GM18858 (cell line): ENCODE results near the gene MAP3K7.

ENCODE experiments used
- ATAC-seq: cut with Tn5 transposase; IDR thresholded peaks from one replicate; pipeline ENCODE4 v1.9.1; 2021; ENCODE audit not compliant: unreplicated experiment

The MAP3K7 gene

GRCh38 chr6:90586836-90587638 is at the start of gene MAP3K7:
TSS of gene MAP3K7 (minus strand) at chr6:90587072. CDS start at chr6:90586883, 189 bp downstream.
- ATAC-seq = peak; percentile 67

GRCh38 chr6:90631046-90631445 is 44.2 kb upstream of the MAP3K7 start:
- no peak for ATAC-seq

GRCh38 chr6:90621581-90621980 is 34.7 kb upstream of the MAP3K7 start:
- no peak for ATAC-seq

GRCh38 chr6:90619221-90619620 is 32.3 kb upstream of the MAP3K7 start:
- no peak for ATAC-seq

GRCh38 chr6:90612313-90612680 is 25.4 kb upstream of the MAP3K7 start:
- ATAC-seq = no peak

GRCh38 chr6:90611543-90612312 is 24.9 kb upstream of the MAP3K7 start:
- ATAC-seq = no peak

GRCh38 chr6:90610751-90611542 is 24.1 kb upstream of the MAP3K7 start:
- ATAC-seq = peak; percentile 45

- ATAC-seq = no peak
Measured at GRCh38 chr6:90610301-90610750, 23.5 kb upstream of the MAP3K7 start.

GRCh38 chr6:90605749-90606340 is 19.0 kb upstream of the MAP3K7 start:
- ATAC-seq = no peak

- ATAC-seq = no peak
Measured at GRCh38 chr6:90604546-90604945, 17.7 kb upstream of the MAP3K7 start.

GRCh38 chr6:90599151-90599550 is 12.3 kb upstream of the MAP3K7 start:
- no peak for ATAC-seq

- ATAC-seq = no peak
Measured at GRCh38 chr6:90598192-90598951, 11.5 kb upstream of the MAP3K7 start.

- ATAC-seq = no peak
Measured at GRCh38 chr6:90596967-90597539, 10.2 kb upstream of the MAP3K7 start.

GRCh38 chr6:90595854-90596253 is 9.0 kb upstream of the MAP3K7 start:
- no peak for ATAC-seq

- peak; percentile 1 for ATAC-seq
Measured at GRCh38 chr6:90586546-90586835, 381 bp downstream of the MAP3K7 start.

GRCh38 chr6:90584636-90585255 is 2.1 kb downstream of the MAP3K7 start:
- peak; percentile 28 for ATAC-seq

GRCh38 chr6:90583836-90584481 is 2.9 kb downstream of the MAP3K7 start:
- ATAC-seq = no peak

GRCh38 chr6:90583179-90583835 is 3.6 kb downstream of the MAP3K7 start:
- no peak for ATAC-seq

- no peak for ATAC-seq
Measured at GRCh38 chr6:90581146-90581545, 5.7 kb downstream of the MAP3K7 start.
